IMR-90 (cell line): ENCODE data around the gene LHFPL3. TPM values are rescaled to one million over a fixed set of nuclear protein-coding genes. Genes with fewer than 3 reads are reported as not detected.

Source experiments
- ATAC-seq: fragments of 200-7000 bp; cut with Tn5 transposase; 2 replicates; pipeline ENCODE4 v1.9.1; 2020; ENCODE audit warnings: low read depth, mild to moderate bottlenecking, moderate library complexity
- BruUV-seq: library from RNA; stranded (reverse); fragments of 400-500 nt; replicated peaks from 2 replicates; lab custom pipeline; 2021; lab: Mats Ljungman, UMichigan
- CTCF ChIA-PET: fragments of 300-600 bp; formaldehyde crosslinking; extraction: SDS; loops from one replicate; lab custom pipeline; 2021; ENCODE audit warnings: antibody characterized with exemption; lab: Yijun Ruan, JAX
- POLR2A ChIA-PET: fragments of 300-600 bp; sonication (Branson Sonifier 250); formaldehyde crosslinking; loops from one replicate; lab custom pipeline; 2022; ENCODE audit warnings: antibody characterized with exemption; ENCODE audit not compliant: unreplicated experiment; lab: Charles Lee
- DNase-seq: peaks from one replicate; pipeline ENCODE4 v3.0.0; 2013
- H2AFZ ChIP-seq: replicated peaks from 2 replicates; pipeline ENCODE3; 2013; ENCODE audit warnings: low read length, mild to moderate bottlenecking; ENCODE audit not compliant: poor library complexity
- H2AK5ac ChIP-seq: 2 replicates; pipeline ENCODE4 v1.6.1; 2013; ENCODE audit warnings: low read depth, low read length, inconsistent platforms
- H2AK9ac ChIP-seq: replicated peaks from 2 replicates; pipeline ENCODE3; 2013; ENCODE audit warnings: mild to moderate bottlenecking, low read depth, low read length, moderate library complexity; ENCODE audit not compliant: poor library complexity
- H2BK120ac ChIP-seq: 2 replicates; pipeline ENCODE4 v1.6.1; 2013; ENCODE audit warnings: low read depth, low read length, inconsistent platforms
- H2BK15ac ChIP-seq: 3 replicates; pipeline ENCODE4 v1.6.1; 2013; ENCODE audit warnings: low read depth, low read length, inconsistent platforms
- H2BK20ac ChIP-seq: 2 replicates; pipeline ENCODE4 v1.6.1; 2013; ENCODE audit warnings: low read depth, mild to moderate bottlenecking, inconsistent platforms, low read length, moderate library complexity
- H2BK5ac ChIP-seq: 2 replicates; pipeline ENCODE4 v1.6.1; 2013; ENCODE audit warnings: mild to moderate bottlenecking, low read depth, low read length, inconsistent platforms; ENCODE audit not compliant: poor library complexity, severe bottlenecking
- H3K14ac ChIP-seq: replicated peaks from 2 replicates; pipeline ENCODE4 v1.6.1; 2013; ENCODE audit warnings: low read depth, low read length, inconsistent platforms
- H3K18ac ChIP-seq: 2 replicates; pipeline ENCODE4 v1.6.1; 2013; ENCODE audit warnings: low read depth, low read length, control low read depth
- H3K23ac ChIP-seq: 2 replicates; pipeline ENCODE4 v1.6.1; 2013; ENCODE audit warnings: low read depth, low read length, inconsistent platforms
- H3K27ac ChIP-seq: 2 replicates; pipeline ENCODE4 v1.5.1; 2013; ENCODE audit warnings: mild to moderate bottlenecking, control low read depth, low read length; ENCODE audit not compliant: insufficient read depth
- H3K27me3 ChIP-seq: 2 replicates; pipeline ENCODE4 v1.6.1; 2013; ENCODE audit warnings: low read length; ENCODE audit not compliant: control insufficient read depth, insufficient read depth
- H3K36me3 ChIP-seq: 2 replicates; pipeline ENCODE4 v1.6.1; 2013; ENCODE audit warnings: low read length, mixed read lengths; ENCODE audit not compliant: control insufficient read depth, insufficient read depth
- H3K4ac ChIP-seq: 2 replicates; pipeline ENCODE4 v1.6.1; 2013; ENCODE audit warnings: low read depth, low read length, inconsistent platforms
- H3K4me1 ChIP-seq: 2 replicates; pipeline ENCODE4 v1.6.1; 2013; ENCODE audit warnings: low read length, mixed read lengths; ENCODE audit not compliant: control insufficient read depth, insufficient read depth
- H3K4me2 ChIP-seq: 2 replicates; pipeline ENCODE4 v1.6.1; 2013; ENCODE audit warnings: low read depth, mild to moderate bottlenecking, control low read depth, low read length, moderate library complexity
- H3K4me3 ChIP-seq: 2 replicates; pipeline ENCODE4 v1.5.1; 2013; ENCODE audit warnings: low read depth, mild to moderate bottlenecking, control low read depth, low read length, moderate library complexity; ENCODE audit not compliant: insufficient read depth
- H3K56ac ChIP-seq: 2 replicates; pipeline ENCODE4 v1.6.1; 2013; ENCODE audit warnings: low read length, inconsistent platforms; ENCODE audit not compliant: insufficient read depth; ENCODE audit errors: extremely low read depth
- H3K79me1 ChIP-seq, 2 experiments: 2 replicates each; pipeline ENCODE4 v1.6.1; 2013; ENCODE audit warnings: low read length in 2 of 2, inconsistent platforms in 1 of 2, low read depth in 1 of 2
- H3K9ac ChIP-seq: 2 replicates; pipeline ENCODE4 v1.6.1; 2013; ENCODE audit warnings: low read depth, low read length, control low read depth
- H3K9me1 ChIP-seq: 2 replicates; pipeline ENCODE4 v1.6.1; 2013; ENCODE audit warnings: low read length, inconsistent platforms; ENCODE audit not compliant: insufficient read depth
- H3K9me3 ChIP-seq: 2 replicates; pipeline ENCODE4 v1.6.1; 2013; ENCODE audit warnings: low read length; ENCODE audit not compliant: control insufficient read depth, insufficient read depth
- H4K20me1 ChIP-seq: 2 replicates; pipeline ENCODE4 v1.6.1; 2013; ENCODE audit warnings: low read length, inconsistent platforms; ENCODE audit not compliant: insufficient read depth
- H4K5ac ChIP-seq: 2 replicates; pipeline ENCODE4 v1.6.1; 2013; ENCODE audit warnings: mild to moderate bottlenecking, low read depth, low read length, control low read depth
- H4K8ac ChIP-seq, 2 experiments: 2 replicates each; pipeline ENCODE4 v1.6.1; 2013; ENCODE audit warnings: low read depth in 2 of 2, low read length in 2 of 2, control low read depth in 1 of 2, inconsistent platforms in 1 of 2
- H4K91ac ChIP-seq: 2 replicates; pipeline ENCODE4 v1.6.1; 2013; ENCODE audit warnings: low read depth, low read length, inconsistent platforms; ENCODE audit not compliant: insufficient read depth
- BHLHE40 ChIP-seq: fragments of 150-350 bp; IDR thresholded peaks from 2 replicates; pipeline ENCODE4 v1.6.1; 2016; ENCODE audit warnings: mild to moderate bottlenecking, low read depth, low read length
- CEBPB ChIP-seq: IDR thresholded peaks from 2 replicates; pipeline ENCODE4 v1.6.1; 2012; ENCODE audit warnings: low read depth, low read length, improper control_type of control experiment
- CHD1 ChIP-seq: IDR thresholded peaks from 2 replicates; pipeline ENCODE4 v1.6.1; 2012; ENCODE audit warnings: low read depth, low read length, improper control_type of control experiment
- ELK1 ChIP-seq: fragments of 150-350 bp; IDR thresholded peaks from 2 replicates; pipeline ENCODE4 v1.6.1; 2016; ENCODE audit warnings: low read depth, mild to moderate bottlenecking, low read length, moderate library complexity, borderline replicate concordance
- FOS ChIP-seq: fragments of 150-350 bp; IDR thresholded peaks from 2 replicates; pipeline ENCODE4 v1.6.1; 2016; ENCODE audit warnings: low read depth, low read length
- MAFK ChIP-seq: IDR thresholded peaks from 2 replicates; pipeline ENCODE4 v1.6.1; 2012; ENCODE audit warnings: low read depth, low read length, improper control_type of control experiment
- MXI1 ChIP-seq: IDR thresholded peaks from 2 replicates; pipeline ENCODE4 v1.6.1; 2012; ENCODE audit warnings: low read depth, mild to moderate bottlenecking, low read length, moderate library complexity, borderline replicate concordance
- NFE2L2 ChIP-seq: fragments of 150-350 bp; IDR thresholded peaks from 2 replicates; pipeline ENCODE4 v1.6.1; 2016; ENCODE audit warnings: low read depth, mild to moderate bottlenecking, low read length
- POLR2A ChIP-seq: IDR thresholded peaks from 2 replicates; pipeline ENCODE4 v1.6.1; 2012; ENCODE audit warnings: mild to moderate bottlenecking, low read depth, low read length
- RAD21 ChIP-seq: IDR thresholded peaks from 2 replicates; pipeline ENCODE4 v1.6.1; 2012; ENCODE audit warnings: low read length, improper control_type of control experiment
- RCOR1 ChIP-seq: IDR thresholded peaks from 2 replicates; pipeline ENCODE4 v1.6.1; 2012; ENCODE audit warnings: mild to moderate bottlenecking, low read length, improper control_type of control experiment; ENCODE audit not compliant: insufficient replicate concordance
- RFX5 ChIP-seq: IDR thresholded peaks from 2 replicates; pipeline ENCODE4 v1.8.0; 2012; ENCODE audit warnings: low read depth, mild to moderate bottlenecking, low read length, moderate library complexity
- whole genome bisulfite sequencing, 2 experiments: methylation state at CpG; one replicate each; pipeline versions ENCODE4 v1.1.5 to v1.1.7; 2013; ENCODE audit warnings: missing lambda C conversion rate in 2 of 2; ENCODE audit not compliant: insufficient read length in 1 of 2; ENCODE audit errors: extremely low coverage in 2 of 2; 5-methylcytosine and 5-hydroxymethylcytosine counted together
- dilution Hi-C: fragments of 300-500 bp; cut with HindIII; formaldehyde crosslinking; loops from one replicate; pipeline ENCODE4 v1.14.3; 2018; ENCODE audit warnings: low sequenced_read_pairs; ENCODE audit not compliant: unreplicated experiment
- in situ Hi-C: fragments of 300-500 bp; cut with MboI; formaldehyde crosslinking; loops from 3 replicates; pipeline ENCODE4 v1.14.3; 2019; ENCODE audit warnings: low sequenced_read_pairs, inconsistent platforms, mixed read lengths
- intact Hi-C: fragments of 100-400 bp; cut with micrococcal nuclease; formaldehyde crosslinking; loops from 2 replicates; pipeline ENCODE4 v1.10.0; 2022
- polyA plus RNA-seq, 3 experiments: library from polyadenylated mRNA; depleted of rRNA; stranded (reverse); fragments of >200 nt; gene quantifications; 2 replicates each; pipeline ENCODE4 v1.2.3, GENCODE V29; 2012; ENCODE audit warnings: low replicate concordance in 1 of 3
- total RNA-seq: library from RNA; depleted of rRNA; stranded (reverse); fragments of >200 nt; gene quantifications from 2 replicates; pipeline ENCODE4 v1.2.3, GENCODE V29; 2012
- TF ChIP-seq, protein P1 (sequence below): conservative IDR thresholded peaks from 2 replicates; pipeline ENCODE4 v1.5.1; 2012; ENCODE audit warnings: mild to moderate bottlenecking, low read depth, low read length, improper control_type of control experiment
- TF ChIP-seq, protein P2 (sequence below): fragments of 150-350 bp; IDR thresholded peaks from 2 replicates; pipeline ENCODE4 v1.6.1; 2017; ENCODE audit warnings: mild to moderate bottlenecking, antibody characterized with exemption, low read length, low read depth

LHFPL3 gene
- total and polyA plus RNA-seq, 2 of the 4 experiments (the other 2 are of a cell fraction): not detected

- Histone ChIP-seq H4K20me1 (no peaks in the 10 kb centered on the region), H3K4me3 (no peak overlapping the region), H2AFZ (no peak overlapping the region), H3K9me1 (no peaks in the 10 kb centered on the region), H3K27ac (no peak overlapping the region), H3K27me3 (no peaks in the 10 kb centered on the region), H2AK9ac (no peak overlapping the region), H2BK5ac (no peak overlapping the region), H3K4me1 (no peaks in the 10 kb centered on the region), H2BK15ac (no peak overlapping the region), H3K36me3 (no peaks in the 10 kb centered on the region), H3K9ac (no peak overlapping the region), H3K9me3 (peaks cover 1% of the 10 kb centered on the region; the same call in 1 of the 2 replicates), H3K14ac (no peak overlapping the region), H3K18ac (no peak overlapping the region), H3K23ac (no peak overlapping the region), H2BK20ac (no peak overlapping the region), H4K5ac (no peak overlapping the region), H3K56ac (no peak overlapping the region), H2AK5ac (no peak overlapping the region), H3K79me1 (no peaks in the 10 kb centered on the region), H4K8ac (no peak overlapping the region), H4K91ac (no peak overlapping the region), H2BK120ac (no peak overlapping the region), H3K4me2 (no peak overlapping the region), H3K4ac (no peak overlapping the region)
- no TSS peak for BruUV-seq
- no peak for DNase-seq
- no peak for ATAC-seq
- WGBS, 2 experiments: no CpG with 5 or more reads among the region's 1 CpG
- in situ Hi-C loops: no loop called here
- ChIA-PET POLR2A (no interaction called here), CTCF (no interaction called here)
- intact Hi-C loops: no loop called here
- dilution Hi-C loops: no loop called here
- TF ChIP-seq NFE2L2: no peak
- TF ChIP-seq RFX5: no peak
- no peak for TF ChIP-seq CHD1
- no peak for TF ChIP-seq POLR2A
- no peak for TF ChIP-seq RAD21
- no peak for TF ChIP-seq FOS
- TF ChIP-seq BHLHE40: no peak
- no peak for TF ChIP-seq RCOR1
- no peak for TF ChIP-seq CEBPB
- TF ChIP-seq, protein P1, sequence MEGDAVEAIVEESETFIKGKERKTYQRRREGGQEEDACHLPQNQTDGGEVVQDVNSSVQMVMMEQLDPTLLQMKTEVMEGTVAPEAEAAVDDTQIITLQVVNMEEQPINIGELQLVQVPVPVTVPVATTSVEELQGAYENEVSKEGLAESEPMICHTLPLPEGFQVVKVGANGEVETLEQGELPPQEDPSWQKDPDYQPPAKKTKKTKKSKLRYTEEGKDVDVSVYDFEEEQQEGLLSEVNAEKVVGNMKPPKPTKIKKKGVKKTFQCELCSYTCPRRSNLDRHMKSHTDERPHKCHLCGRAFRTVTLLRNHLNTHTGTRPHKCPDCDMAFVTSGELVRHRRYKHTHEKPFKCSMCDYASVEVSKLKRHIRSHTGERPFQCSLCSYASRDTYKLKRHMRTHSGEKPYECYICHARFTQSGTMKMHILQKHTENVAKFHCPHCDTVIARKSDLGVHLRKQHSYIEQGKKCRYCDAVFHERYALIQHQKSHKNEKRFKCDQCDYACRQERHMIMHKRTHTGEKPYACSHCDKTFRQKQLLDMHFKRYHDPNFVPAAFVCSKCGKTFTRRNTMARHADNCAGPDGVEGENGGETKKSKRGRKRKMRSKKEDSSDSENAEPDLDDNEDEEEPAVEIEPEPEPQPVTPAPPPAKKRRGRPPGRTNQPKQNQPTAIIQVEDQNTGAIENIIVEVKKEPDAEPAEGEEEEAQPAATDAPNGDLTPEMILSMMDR: no peak
- TF ChIP-seq MAFK: no peak
- TF ChIP-seq ELK1: no peak
- TF ChIP-seq MXI1: no peak
- TF ChIP-seq, protein P2, sequence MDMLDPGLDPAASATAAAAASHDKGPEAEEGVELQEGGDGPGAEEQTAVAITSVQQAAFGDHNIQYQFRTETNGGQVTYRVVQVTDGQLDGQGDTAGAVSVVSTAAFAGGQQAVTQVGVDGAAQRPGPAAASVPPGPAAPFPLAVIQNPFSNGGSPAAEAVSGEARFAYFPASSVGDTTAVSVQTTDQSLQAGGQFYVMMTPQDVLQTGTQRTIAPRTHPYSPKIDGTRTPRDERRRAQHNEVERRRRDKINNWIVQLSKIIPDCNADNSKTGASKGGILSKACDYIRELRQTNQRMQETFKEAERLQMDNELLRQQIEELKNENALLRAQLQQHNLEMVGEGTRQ: no peak
These were observed 159.2 kb downstream of the LHFPL3 start for GRCh38 chr7:104487642-104488041.
